HepG2 (cell line): Measurements from ENCODE around the gene MAPK8IP1. TPM values are rescaled to one million over a fixed set of nuclear protein-coding genes. Genes with fewer than 3 reads are reported as not detected.

ENCODE experiments used
- ARNTL ChIP-seq: sonication (generic); formaldehyde crosslinking; IDR thresholded peaks from 2 replicates; pipeline ENCODE4 v1.4.0; 2020; ENCODE audit warnings: mild to moderate bottlenecking, missing genetic modification reagents
- FLYWCH1 ChIP-seq: sonication (generic); formaldehyde crosslinking; IDR thresholded peaks from 2 replicates; pipeline ENCODE4 v1.8.1; 2023; ENCODE audit warnings: mild to moderate bottlenecking, missing genetic modification reagents
- GATAD2A ChIP-seq: IDR thresholded peaks from 2 replicates; pipeline ENCODE4 v1.6.1; 2016
- GLMP ChIP-seq: sonication (generic); formaldehyde crosslinking; IDR thresholded peaks from 2 replicates; pipeline ENCODE4 v1.9.0; 2021; ENCODE audit warnings: missing genetic modification reagents, mild to moderate bottlenecking, borderline replicate concordance
- HNRNPK ChIP-seq: fragments of 200-400 bp; formaldehyde crosslinking; IDR thresholded peaks from 2 replicates; pipeline ENCODE4 v1.6.1; 2018; ENCODE audit warnings: low read length, low read depth, moderate library complexity, mild to moderate bottlenecking; ENCODE audit not compliant: poor library complexity, severe bottlenecking
- SNAPC2 ChIP-seq: sonication (generic); formaldehyde crosslinking; IDR thresholded peaks from 2 replicates; pipeline ENCODE4 v1.8.1; 2022; ENCODE audit warnings: mild to moderate bottlenecking, missing genetic modification reagents
- STAT6 ChIP-seq: sonication (generic); formaldehyde crosslinking; IDR thresholded peaks from 2 replicates; pipeline ENCODE4 v1.4.0; 2020; ENCODE audit warnings: missing genetic modification reagents, mild to moderate bottlenecking, borderline replicate concordance
- ZFY ChIP-seq: sonication (generic); formaldehyde crosslinking; IDR thresholded peaks from 2 replicates; pipeline ENCODE4 v1.4.0; 2020; ENCODE audit warnings: missing genetic modification reagents
- ZNF30 ChIP-seq: sonication (generic); formaldehyde crosslinking; IDR thresholded peaks from 2 replicates; pipeline ENCODE4 v1.5.0; 2020; ENCODE audit warnings: mild to moderate bottlenecking, missing genetic modification reagents
- ZNF441 ChIP-seq: sonication (generic); formaldehyde crosslinking; IDR thresholded peaks from 2 replicates; pipeline ENCODE4 v1.7.0; 2021; ENCODE audit warnings: missing genetic modification reagents, borderline replicate concordance
- ZNF562 ChIP-seq: sonication (generic); formaldehyde crosslinking; IDR thresholded peaks from 2 replicates; pipeline ENCODE4 v1.8.0; 2022; ENCODE audit warnings: missing genetic modification reagents, borderline replicate concordance
- polyA plus RNA-seq, 8 experiments: library from polyadenylated mRNA; depleted of rRNA in 3 of 8; stranded (reverse) in 7 of 8; unstranded in 1 of 8; fragments of >200 nt; fragmentation: Illumina TruSeq in 4 of 8; extraction: Trizol in 4 of 8; gene quantifications; 2 replicates each; pipeline versions ENCODE4 v1.2.1 to v1.2.3, GENCODE V29; 2011 to 2016; ENCODE audit warnings: low read depth in 4 of 8, missing spikeins in 1 of 8, mixed read lengths in 1 of 8; ENCODE audit not compliant: insufficient read depth in 1 of 8
- total RNA-seq, 5 experiments: library from RNA; depleted of rRNA; stranded (reverse); fragments of >200 nt; fragmentation: Illumina TruSeq; extraction: Trizol; gene quantifications; 2 replicates each; pipeline ENCODE4 v1.2.3, GENCODE V29; 2016; ENCODE audit warnings: low read depth in 1 of 5
- TF ChIP-seq, protein P1 (sequence below): IDR thresholded peaks from 2 replicates; pipeline ENCODE4 v1.6.1; 2016; ENCODE audit warnings: low read depth
- TF ChIP-seq, protein P2 (sequence below): sonication (generic); formaldehyde crosslinking; IDR thresholded peaks from 2 replicates; pipeline ENCODE4 v1.5.0; 2020; ENCODE audit warnings: mild to moderate bottlenecking, low read depth, missing genetic modification reagents, borderline replicate concordance
- TF ChIP-seq, protein P3 (sequence below): IDR thresholded peaks from 2 replicates; pipeline ENCODE4 v1.6.1; 2016
- TF ChIP-seq, protein P4 (sequence below): sonication (generic); formaldehyde crosslinking; IDR thresholded peaks from 2 replicates; pipeline ENCODE4 v1.9.0; 2021; ENCODE audit warnings: mild to moderate bottlenecking, missing genetic modification reagents

MAPK8IP1 gene
- total and polyA plus RNA-seq, 2 of the 13 experiments (the other 11 are each of a cell fraction or from before 2014, with no cell fraction given), result 2.2 to 4.2 TPM

- no peak for TF ChIP-seq SNAPC2
- peak; percentile 64; the same call in 1 of the 2 replicates for TF ChIP-seq ZFY (CRISPR knock-in tag)
- TF ChIP-seq, protein P1, sequence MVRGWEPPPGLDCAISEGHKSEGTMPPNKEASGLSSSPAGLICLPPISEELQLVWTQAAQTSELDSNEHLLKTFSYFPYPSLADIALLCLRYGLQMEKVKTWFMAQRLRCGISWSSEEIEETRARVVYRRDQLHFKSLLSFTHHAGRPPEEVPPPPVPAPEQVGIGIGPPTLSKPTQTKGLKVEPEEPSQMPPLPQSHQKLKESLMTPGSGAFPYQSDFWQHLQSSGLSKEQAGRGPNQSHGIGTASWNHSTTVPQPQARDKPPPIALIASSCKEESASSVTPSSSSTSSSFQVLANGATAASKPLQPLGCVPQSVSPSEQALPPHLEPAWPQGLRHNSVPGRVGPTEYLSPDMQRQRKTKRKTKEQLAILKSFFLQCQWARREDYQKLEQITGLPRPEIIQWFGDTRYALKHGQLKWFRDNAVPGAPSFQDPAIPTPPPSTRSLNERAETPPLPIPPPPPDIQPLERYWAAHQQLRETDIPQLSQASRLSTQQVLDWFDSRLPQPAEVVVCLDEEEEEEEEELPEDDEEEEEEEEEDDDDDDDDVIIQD (CRISPR knock-in tag), result no peak
- TF ChIP-seq, protein P2, sequence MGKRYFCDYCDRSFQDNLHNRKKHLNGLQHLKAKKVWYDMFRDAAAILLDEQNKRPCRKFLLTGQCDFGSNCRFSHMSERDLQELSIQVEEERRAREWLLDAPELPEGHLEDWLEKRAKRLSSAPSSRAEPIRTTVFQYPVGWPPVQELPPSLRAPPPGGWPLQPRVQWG (CRISPR knock-in tag), result no peak
- TF ChIP-seq STAT6 (CRISPR knock-in tag), result no peak
- peak; percentile 72 for TF ChIP-seq ARNTL
- TF ChIP-seq, protein P3, sequence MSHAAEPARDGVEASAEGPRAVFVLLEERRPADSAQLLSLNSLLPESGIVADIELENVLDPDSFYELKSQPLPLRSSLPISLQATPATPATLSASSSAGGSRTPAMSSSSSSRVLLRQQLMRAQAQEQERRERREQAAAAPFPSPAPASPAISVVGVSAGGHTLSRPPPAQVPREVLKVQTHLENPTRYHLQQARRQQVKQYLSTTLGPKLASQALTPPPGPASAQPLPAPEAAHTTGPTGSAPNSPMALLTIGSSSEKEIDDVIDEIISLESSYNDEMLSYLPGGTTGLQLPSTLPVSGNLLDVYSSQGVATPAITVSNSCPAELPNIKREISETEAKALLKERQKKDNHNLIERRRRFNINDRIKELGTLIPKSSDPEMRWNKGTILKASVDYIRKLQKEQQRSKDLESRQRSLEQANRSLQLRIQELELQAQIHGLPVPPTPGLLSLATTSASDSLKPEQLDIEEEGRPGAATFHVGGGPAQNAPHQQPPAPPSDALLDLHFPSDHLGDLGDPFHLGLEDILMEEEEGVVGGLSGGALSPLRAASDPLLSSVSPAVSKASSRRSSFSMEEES (CRISPR knock-in tag), result no peak
- no peak for TF ChIP-seq ZNF30 (CRISPR knock-in tag)
- no peak for TF ChIP-seq HNRNPK
- TF ChIP-seq GLMP (CRISPR knock-in tag), result no peak
- TF ChIP-seq ZNF441 (CRISPR knock-in tag), result no peak
- no peak for TF ChIP-seq ZNF562 (CRISPR knock-in tag)
- TF ChIP-seq GATAD2A (CRISPR knock-in tag), result no peak
- TF ChIP-seq, protein P4, sequence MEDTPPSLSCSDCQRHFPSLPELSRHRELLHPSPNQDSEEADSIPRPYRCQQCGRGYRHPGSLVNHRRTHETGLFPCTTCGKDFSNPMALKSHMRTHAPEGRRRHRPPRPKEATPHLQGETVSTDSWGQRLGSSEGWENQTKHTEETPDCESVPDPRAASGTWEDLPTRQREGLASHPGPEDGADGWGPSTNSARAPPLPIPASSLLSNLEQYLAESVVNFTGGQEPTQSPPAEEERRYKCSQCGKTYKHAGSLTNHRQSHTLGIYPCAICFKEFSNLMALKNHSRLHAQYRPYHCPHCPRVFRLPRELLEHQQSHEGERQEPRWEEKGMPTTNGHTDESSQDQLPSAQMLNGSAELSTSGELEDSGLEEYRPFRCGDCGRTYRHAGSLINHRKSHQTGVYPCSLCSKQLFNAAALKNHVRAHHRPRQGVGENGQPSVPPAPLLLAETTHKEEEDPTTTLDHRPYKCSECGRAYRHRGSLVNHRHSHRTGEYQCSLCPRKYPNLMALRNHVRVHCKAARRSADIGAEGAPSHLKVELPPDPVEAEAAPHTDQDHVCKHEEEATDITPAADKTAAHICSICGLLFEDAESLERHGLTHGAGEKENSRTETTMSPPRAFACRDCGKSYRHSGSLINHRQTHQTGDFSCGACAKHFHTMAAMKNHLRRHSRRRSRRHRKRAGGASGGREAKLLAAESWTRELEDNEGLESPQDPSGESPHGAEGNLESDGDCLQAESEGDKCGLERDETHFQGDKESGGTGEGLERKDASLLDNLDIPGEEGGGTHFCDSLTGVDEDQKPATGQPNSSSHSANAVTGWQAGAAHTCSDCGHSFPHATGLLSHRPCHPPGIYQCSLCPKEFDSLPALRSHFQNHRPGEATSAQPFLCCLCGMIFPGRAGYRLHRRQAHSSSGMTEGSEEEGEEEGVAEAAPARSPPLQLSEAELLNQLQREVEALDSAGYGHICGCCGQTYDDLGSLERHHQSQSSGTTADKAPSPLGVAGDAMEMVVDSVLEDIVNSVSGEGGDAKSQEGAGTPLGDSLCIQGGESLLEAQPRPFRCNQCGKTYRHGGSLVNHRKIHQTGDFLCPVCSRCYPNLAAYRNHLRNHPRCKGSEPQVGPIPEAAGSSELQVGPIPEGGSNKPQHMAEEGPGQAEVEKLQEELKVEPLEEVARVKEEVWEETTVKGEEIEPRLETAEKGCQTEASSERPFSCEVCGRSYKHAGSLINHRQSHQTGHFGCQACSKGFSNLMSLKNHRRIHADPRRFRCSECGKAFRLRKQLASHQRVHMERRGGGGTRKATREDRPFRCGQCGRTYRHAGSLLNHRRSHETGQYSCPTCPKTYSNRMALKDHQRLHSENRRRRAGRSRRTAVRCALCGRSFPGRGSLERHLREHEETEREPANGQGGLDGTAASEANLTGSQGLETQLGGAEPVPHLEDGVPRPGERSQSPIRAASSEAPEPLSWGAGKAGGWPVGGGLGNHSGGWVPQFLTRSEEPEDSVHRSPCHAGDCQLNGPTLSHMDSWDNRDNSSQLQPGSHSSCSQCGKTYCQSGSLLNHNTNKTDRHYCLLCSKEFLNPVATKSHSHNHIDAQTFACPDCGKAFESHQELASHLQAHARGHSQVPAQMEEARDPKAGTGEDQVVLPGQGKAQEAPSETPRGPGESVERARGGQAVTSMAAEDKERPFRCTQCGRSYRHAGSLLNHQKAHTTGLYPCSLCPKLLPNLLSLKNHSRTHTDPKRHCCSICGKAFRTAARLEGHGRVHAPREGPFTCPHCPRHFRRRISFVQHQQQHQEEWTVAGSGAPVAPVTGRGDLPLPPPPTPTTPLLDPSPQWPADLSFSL (CRISPR knock-in tag), result no peak
- TF ChIP-seq FLYWCH1 (CRISPR knock-in tag), result no peak
These were observed 32.3 kb downstream of the MAPK8IP1 start, which contains the start of gene PEX16 (continued) for GRCh38 chr11:45917623-45918330.
